ENCODE measurements around the gene ZMYND10.

ZMYND10 gene

GRCh38 chr3:50345586-50346234 lies at the start of gene ZMYND10:
Gene ZMYND10 (minus strand): TSS chr3:50345732. CDS start chr3:50345579, 153 bp downstream.
- peak; percentile 70 for DNase-seq

- no peak for DNase-seq
Measured at GRCh38 chr3:50393061-50393460, 47.5 kb upstream of the ZMYND10 start.

DNA sequence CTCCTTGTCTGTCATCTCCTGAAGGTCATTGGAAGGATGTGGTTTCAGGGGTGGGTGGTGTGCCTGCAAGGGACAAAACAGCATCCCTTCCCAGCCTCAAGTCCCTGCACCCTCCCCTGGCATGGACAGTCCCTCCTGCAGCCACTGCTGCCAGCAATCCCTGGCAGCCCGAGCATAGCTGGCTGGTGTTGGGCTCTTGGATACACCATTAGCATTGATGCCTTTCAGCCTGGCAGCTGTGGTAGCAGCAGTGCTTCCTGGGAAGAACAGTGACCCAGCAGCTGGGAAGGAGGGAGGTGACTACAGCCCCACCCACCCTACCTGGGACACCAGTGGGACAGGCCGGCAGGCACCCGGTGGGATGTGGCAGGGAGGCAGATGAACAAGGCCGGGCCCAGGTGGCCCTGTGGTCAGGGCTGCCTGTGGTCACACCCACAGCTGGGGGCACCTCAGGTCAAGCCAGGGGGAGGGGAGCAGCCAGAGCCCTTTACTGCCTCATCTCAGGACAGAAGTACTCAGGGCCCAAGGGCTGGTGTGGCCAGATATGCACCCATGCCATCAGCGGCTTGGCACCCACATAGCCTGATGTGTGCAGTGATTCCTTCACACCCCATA lies 46.7 kb upstream of the ZMYND10 start:
- DNase-seq = no peak

DNA sequence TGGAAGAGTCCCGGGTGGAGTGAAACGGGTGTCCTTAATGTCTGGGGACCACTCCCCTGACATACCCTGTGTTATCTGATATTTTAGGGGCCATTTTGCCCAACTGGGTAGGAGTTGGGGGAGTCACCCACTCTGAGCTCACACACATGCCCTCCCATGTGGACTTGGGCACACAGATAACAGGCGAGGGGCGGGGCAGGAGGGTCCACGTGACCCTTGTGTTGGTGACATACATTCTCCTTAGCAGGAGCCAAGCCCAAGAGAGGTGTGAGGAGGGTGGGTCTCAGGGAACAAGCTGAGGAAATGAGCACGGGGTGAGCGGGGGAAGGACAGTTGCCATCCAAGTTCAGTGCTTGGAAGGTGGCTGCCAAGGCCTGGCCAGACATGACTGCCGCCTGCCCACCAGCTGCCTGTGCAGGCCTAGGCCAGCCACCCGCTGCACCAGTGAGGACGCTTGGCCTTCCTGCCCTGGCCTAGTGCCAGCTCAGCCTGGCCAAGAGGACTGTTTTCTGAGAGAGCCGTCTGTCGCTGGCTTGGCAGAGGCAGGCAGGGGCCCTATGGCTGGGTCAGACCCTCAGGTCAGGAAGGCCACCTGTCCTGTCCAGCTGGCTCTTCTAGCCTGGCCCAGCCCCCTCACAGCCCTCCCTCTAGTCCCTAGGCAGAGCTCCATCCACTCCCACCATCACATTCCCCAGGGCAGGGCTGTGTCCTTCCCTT lies 45.1 kb upstream of the ZMYND10 start:
- DNase-seq = no peak

- no peak for DNase-seq
Measured at GRCh38 chr3:50389414-50389767, 43.9 kb upstream of the ZMYND10 start.

DNA sequence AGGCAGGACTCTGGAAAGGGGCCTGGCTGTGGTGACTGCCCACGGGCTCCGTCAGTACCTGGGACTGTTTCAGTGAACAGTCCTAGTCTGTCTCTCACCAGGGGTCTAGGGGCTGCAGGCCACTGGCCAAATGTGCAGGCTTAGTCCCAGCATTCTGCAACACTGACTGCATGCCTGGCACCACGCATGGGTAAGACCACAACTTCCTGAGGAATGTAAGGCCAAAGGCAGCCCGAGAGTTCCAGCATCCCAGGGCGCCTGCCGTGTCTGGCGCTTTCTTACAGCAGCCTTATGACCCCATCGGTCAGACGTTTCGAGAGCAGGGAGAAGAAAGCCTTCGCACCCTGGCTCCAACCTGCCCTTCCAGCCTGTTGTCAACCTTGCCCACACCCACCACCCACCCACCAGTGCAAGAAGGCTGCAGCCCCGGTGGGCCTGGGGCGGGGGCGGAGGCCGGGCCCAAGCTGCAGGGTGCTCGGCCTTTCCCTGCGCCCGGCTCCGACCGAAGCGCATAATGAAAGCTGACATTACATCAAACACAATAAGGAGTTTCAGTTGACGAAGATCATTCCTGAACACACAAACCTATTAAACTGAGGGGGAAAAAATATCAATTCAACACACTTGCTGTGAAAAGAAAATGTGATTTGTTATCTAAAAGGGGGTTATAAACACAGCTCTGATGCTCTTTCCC lies 43.3 kb upstream of the ZMYND10 start:
- no peak for DNase-seq

- DNase-seq = no peak
Measured at GRCh38 chr3:50388016-50388719, 42.6 kb upstream of the ZMYND10 start.

DNA sequence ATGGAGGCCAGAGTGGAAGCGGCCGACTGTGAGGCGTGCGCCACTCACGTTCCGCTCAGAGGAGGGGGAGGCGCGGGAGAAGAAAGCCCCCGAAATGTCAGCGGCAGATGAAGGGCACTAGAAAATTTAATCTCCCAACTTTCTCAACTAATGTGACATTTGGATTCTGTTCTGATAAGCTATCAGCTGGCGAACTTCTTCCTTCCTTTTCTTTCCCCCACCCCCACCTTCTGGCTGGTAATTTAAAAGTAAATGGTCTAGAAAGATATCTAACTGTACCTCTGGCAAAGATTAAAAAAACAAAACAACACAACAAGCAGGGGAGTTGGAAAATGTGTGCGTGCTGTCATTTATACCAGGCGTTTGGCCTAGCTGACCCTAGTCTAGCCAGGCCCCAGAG lies 40.2 kb upstream of the ZMYND10 start:
- no peak for DNase-seq

- no peak for DNase-seq
Measured at GRCh38 chr3:50383750-50384149, 38.2 kb upstream of the ZMYND10 start.

DNA sequence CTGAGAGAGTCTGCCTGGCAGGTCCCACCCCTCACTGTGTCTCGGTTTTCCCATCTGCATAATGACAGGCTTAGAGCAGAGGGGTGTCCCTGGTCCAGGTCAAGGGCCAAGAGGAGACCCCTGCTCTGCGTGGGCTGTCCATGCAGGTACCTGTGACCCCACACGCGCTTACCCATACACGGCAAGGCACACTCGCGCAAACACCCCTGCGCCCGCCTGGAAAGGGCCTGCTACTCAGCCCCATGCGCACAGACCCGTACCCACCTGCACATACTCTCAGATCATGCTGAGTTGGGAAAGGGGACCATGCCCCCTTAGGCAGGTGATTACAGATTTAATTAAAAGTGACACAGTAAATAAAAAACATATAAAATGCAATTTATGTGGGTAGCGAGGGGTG lies 37.2 kb upstream of the ZMYND10 start:
- no peak for DNase-seq

DNA sequence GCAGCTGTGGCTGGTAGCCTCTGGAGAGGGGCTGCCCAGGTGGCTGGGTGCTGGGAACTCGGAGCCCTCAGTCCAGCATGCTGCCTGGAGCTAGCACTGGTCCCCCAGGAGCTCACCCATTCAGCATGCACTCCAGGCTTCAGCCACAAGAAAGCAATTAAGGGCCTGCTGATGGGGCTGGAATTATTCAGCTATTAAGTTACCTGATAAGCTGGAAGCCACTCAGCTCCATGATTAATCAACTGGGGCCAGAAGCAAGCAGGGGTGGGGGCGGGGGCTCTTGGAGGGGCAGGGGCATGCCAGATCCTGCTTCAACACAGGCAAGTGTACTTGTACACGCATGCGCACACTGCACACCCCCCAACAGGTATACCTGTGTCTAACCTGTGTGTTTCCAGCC lies 35.9 kb upstream of the ZMYND10 start:
- DNase-seq = no peak

DNA sequence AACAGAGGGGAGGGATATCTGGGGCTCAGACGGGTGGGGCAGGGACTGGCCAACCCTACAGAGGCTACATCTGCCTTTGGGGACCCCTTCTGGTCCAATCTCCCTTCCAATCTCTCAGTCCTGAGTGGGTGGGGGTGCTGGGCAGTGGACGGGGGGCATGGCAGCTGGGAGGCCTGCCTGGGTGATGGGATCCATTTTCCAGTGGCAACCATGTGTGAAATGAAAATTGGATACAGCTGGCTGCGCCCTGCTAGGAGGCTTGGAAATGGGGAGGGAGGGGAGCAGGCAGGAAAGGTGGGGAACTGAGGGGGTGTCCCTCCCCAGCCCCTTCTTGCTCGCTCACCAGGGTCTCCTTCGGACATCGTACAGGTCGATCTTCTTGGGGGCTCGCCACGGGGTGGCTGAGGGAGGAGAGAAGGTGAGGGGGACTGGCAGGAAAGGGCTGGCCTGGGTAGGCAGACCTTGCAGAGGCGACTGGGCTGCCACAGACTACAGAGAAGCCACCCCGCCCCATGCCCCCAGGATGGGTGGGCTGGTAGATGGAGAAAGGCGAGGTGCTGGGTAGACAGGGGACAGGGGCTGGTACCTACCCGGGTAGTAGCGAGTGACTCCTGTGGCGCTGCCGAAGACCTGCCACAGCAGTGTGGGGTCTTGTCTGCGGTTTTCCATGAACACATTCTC lies 35.0 kb upstream of the ZMYND10 start:
- DNase-seq = no peak

DNA sequence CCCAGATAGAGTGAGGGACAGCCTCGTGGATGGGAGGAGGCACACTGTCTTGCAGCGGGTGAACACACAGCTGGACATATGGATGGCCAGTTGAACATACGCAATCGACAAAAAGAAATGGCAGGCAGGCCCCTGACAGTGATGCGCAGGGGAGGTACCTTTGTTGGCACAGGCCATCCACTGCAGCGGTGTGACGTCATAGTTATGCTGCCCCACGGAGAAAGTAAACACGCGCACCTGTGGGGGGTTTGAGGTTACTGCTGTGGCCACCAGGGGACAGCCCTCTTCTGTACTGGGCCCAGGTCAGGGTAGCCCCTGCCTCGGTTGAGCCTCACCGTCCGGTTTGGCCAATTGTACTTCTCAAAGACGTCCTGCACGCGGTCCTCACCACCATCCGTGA lies 33.2 kb upstream of the ZMYND10 start:
- no peak for DNase-seq

- no peak for DNase-seq
Measured at GRCh38 chr3:50378024-50378423, 32.5 kb upstream of the ZMYND10 start.

GRCh38 chr3:50375258-50375931 lies 29.9 kb upstream of the ZMYND10 start:
- no peak for DNase-seq

- DNase-seq = no peak
Measured at GRCh38 chr3:50374363-50375257, 29.1 kb upstream of the ZMYND10 start.

GRCh38 chr3:50373146-50374051 lies 27.9 kb upstream of the ZMYND10 start:
- no peak for DNase-seq

- no peak for DNase-seq
Measured at GRCh38 chr3:50372349-50372748, 26.8 kb upstream of the ZMYND10 start.

- no peak for DNase-seq
Measured at GRCh38 chr3:50371133-50371685, 25.7 kb upstream of the ZMYND10 start.

Measured in T1000 (cell line).